ENCODE data around the gene RNF208. TPM values are rescaled to one million over a fixed set of nuclear protein-coding genes. Genes with fewer than 3 reads are reported as not detected.
A peak's percentile ranks its signal among the peaks of the same experiment; 100 is the strongest.

RNF208 gene
- total and polyA plus RNA-seq, 9 of the 15 experiments (the other 6 are each of a cell fraction or from before 2014, with no cell fraction given): 0.15 to 6.9 (median 0.50) TPM; not detected in 2

DNA sequence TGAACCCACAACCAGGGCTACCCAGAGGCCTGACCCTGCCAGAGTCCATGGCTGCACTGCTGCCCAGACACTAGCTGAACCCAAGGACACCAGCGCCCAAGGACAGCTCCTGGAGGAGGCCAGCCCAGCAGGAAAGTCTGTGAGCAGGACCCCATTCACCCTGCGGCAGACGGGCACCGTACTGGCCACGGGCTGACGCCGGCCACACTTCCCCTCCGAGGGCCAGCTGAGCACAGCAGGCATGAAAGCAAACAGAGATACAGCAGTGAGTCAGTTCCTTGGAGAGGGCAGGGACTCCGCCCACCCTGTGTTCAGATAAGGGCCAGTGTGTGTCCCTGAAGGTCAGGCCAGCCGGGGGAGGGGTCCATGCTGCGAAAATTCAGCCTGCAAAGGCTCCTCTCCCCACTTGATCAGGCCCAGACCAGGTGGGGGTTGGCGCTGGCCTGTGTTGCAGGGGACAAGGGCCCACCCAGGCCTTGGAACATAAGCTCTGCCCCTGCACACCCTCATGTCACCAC lies 3.2 kb downstream of the RNF208 start:
- no peaks in the 10 kb centered on the region for H3K27me3 ChIP-seq (ENCODE audit: control insufficient read depth in 2 of 2, insufficient read depth in 2 of 2, low read length in 2 of 2)
- CTCF ChIA-PET (ENCODE audit: low intra/inter-chr PET ratio): no interaction called here
- H4K20me1 ChIP-seq (replicated peaks; ENCODE audit: control insufficient read depth, insufficient read depth, low read length): no peaks in the 10 kb centered on the region
- H3K9me3 ChIP-seq (replicated peaks; ENCODE audit: control insufficient read depth, insufficient read depth, low read depth, low read length): no peaks in the 10 kb centered on the region
- H3K79me2 ChIP-seq (ENCODE audit: control insufficient read depth, insufficient read depth, low read length): peaks cover 18% of the 10 kb centered on the region; the same call in 2 of the 3 replicates
- peak overlapping the region; percentile 72 for H3K27ac ChIP-seq (ENCODE audit: extremely low read depth, low read depth, low read length)
- H3K9me1 ChIP-seq (ENCODE audit: control insufficient read depth, insufficient read depth, low read length): no peaks in the 10 kb centered on the region
- peak overlapping the region; percentile 76 to 92 for H3K9ac ChIP-seq (ENCODE audit: insufficient read depth in 1 of 2, low read depth in 2 of 2, low read length in 2 of 2)
- POLR2A ChIA-PET: interaction anchor here (0.7 to 2.1 kb wide), 11 partner anchors 9 to 223 kb away, joined by 3 to 13 read pairs (median 5); partner anchors contain the start of genes CLIC3, TPRN and TUBB4B
- intact Hi-C loops (cut with micrococcal nuclease) (loop anchor here (2.0 kb wide), 1 partner anchor 18 kb away; the partner anchor contains the start of gene TPRN), in situ Hi-C loops (cut with MboI) (no loop called here)
- ATAC-seq (peak; percentile 82), DNase-seq (ENCODE audit: extremely low read depth in 1 of 4, low spot score in 3 of 4) (peak; percentile 59 to 95 (median 77)), FAIRE-seq (peak; percentile 100)
- BruUV-seq (replicated peaks): no TSS peak
- H3K36me3 ChIP-seq (ENCODE audit: control insufficient read depth, insufficient read depth, low read length): peaks cover 32% of the 10 kb centered on the region; the same call in 1 of the 3 replicates
- peaks cover 34 to 89% of the 10 kb centered on the region in 2 experiments for H3K4me1 ChIP-seq (replicated peaks in 1 of 2; ENCODE audit: control insufficient read depth in 2 of 2, insufficient read depth in 2 of 2, low read length in 2 of 2)
- no peak overlapping the region for H3K4me3 ChIP-seq
- WGBS (ENCODE audit: insufficient coverage, low coverage, missing lambda C conversion rate): under 1% methylated on average over 12 of the region's 12 CpGs
- H3K4me2 ChIP-seq (ENCODE audit: insufficient read depth, low read length): peak overlapping the region; percentile 69
- no peak overlapping the region for H2AFZ ChIP-seq (ENCODE audit: low read depth, low read length)
- no peak for TF ChIP-seq ZNF3 (CRISPR knock-in tag; IDR thresholded peaks at IDR 0.05)
- TF ChIP-seq TBP (optimal IDR thresholded peaks at IDR 0.05; ENCODE audit: low read depth, low read length): peak; percentile 22
- TF ChIP-seq, protein P1, sequence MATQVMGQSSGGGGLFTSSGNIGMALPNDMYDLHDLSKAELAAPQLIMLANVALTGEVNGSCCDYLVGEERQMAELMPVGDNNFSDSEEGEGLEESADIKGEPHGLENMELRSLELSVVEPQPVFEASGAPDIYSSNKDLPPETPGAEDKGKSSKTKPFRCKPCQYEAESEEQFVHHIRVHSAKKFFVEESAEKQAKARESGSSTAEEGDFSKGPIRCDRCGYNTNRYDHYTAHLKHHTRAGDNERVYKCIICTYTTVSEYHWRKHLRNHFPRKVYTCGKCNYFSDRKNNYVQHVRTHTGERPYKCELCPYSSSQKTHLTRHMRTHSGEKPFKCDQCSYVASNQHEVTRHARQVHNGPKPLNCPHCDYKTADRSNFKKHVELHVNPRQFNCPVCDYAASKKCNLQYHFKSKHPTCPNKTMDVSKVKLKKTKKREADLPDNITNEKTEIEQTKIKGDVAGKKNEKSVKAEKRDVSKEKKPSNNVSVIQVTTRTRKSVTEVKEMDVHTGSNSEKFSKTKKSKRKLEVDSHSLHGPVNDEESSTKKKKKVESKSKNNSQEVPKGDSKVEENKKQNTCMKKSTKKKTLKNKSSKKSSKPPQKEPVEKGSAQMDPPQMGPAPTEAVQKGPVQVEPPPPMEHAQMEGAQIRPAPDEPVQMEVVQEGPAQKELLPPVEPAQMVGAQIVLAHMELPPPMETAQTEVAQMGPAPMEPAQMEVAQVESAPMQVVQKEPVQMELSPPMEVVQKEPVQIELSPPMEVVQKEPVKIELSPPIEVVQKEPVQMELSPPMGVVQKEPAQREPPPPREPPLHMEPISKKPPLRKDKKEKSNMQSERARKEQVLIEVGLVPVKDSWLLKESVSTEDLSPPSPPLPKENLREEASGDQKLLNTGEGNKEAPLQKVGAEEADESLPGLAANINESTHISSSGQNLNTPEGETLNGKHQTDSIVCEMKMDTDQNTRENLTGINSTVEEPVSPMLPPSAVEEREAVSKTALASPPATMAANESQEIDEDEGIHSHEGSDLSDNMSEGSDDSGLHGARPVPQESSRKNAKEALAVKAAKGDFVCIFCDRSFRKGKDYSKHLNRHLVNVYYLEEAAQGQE (IDR thresholded peaks at IDR 0.05; ENCODE audit: borderline replicate concordance): peak; percentile 37
- TF ChIP-seq, protein P1 (CRISPR knock-in tag; IDR thresholded peaks at IDR 0.05; ENCODE audit: low read depth): 0 out of 2 replicates have a peak, but pooled peaks have one; percentile 34
- TF ChIP-seq RBBP5 (IDR thresholded peaks at IDR 0.05; ENCODE audit: borderline replicate concordance, insufficient read depth, low read length, poor library complexity, severe bottlenecking): peak; percentile 33
- TF ChIP-seq MXI1 (IDR thresholded peaks at IDR 0.05; ENCODE audit: low read depth, low read length): 0 out of 2 replicates have a peak, but pooled peaks have one; percentile 67
- TF ChIP-seq JUN (IDR thresholded peaks at IDR 0.05; ENCODE audit: borderline replicate concordance, low read depth, low read length): peak; percentile 70; the same call in 1 of the 2 replicates
- no peak for TF ChIP-seq JUN (CRISPR knock-in tag; IDR thresholded peaks at IDR 0.05; ENCODE audit: borderline replicate concordance)
- TF ChIP-seq, protein P2, sequence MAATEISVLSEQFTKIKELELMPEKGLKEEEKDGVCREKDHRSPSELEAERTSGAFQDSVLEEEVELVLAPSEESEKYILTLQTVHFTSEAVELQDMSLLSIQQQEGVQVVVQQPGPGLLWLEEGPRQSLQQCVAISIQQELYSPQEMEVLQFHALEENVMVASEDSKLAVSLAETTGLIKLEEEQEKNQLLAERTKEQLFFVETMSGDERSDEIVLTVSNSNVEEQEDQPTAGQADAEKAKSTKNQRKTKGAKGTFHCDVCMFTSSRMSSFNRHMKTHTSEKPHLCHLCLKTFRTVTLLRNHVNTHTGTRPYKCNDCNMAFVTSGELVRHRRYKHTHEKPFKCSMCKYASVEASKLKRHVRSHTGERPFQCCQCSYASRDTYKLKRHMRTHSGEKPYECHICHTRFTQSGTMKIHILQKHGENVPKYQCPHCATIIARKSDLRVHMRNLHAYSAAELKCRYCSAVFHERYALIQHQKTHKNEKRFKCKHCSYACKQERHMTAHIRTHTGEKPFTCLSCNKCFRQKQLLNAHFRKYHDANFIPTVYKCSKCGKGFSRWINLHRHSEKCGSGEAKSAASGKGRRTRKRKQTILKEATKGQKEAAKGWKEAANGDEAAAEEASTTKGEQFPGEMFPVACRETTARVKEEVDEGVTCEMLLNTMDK (IDR thresholded peaks at IDR 0.05; ENCODE audit: borderline replicate concordance, insufficient read depth, low read depth, low read length, poor library complexity, severe bottlenecking): no peak
- TF ChIP-seq RB1 (IDR thresholded peaks at IDR 0.05; ENCODE audit: low read depth): no peak
- TF ChIP-seq KDM5B (IDR thresholded peaks at IDR 0.05; ENCODE audit: insufficient replicate concordance, low read depth, low read length): peak; percentile 62

Data from K562 (cell line).